ENCODE measurements around the gene KCNK5.

DNA sequence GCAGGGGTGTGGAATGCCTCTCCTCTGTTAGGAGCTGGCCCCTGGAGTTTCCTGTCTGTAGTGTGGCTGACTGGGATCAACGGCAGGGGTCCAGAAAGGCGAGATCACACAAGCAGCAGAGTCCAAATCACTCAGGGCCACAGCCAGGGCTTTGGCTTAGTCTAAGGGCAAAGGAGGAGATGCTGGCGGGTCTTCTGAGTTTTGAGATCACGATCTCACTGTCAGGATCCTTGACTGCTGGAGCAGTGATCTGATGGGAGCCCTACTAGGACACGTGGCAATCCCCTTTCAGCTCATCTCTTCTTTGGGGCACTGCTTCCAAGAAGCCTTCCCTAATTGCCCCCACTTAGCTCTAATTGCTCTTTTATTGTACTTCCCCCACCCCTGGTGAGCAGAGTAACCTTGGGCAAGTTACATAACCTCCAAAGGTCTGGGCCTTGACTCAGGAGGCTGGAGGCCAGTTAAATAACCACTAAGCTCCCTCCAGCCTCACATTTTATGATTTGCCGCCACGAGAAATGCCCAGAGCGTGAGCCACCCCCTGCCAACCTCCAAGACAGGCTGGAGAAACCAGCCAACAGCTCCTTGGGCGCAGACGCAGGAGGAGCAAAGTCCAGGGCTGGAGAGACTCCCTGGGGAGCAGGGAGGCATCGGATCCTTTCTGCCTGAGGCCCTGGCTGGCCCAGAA, 12.0 kb downstream of the KCNK5 start:
- TF ChIP-seq POLR2AphosphoS5 (IDR thresholded peaks at IDR 0.05; ENCODE audit: low read depth, low read length) = no peak
- TF ChIP-seq, protein P1, sequence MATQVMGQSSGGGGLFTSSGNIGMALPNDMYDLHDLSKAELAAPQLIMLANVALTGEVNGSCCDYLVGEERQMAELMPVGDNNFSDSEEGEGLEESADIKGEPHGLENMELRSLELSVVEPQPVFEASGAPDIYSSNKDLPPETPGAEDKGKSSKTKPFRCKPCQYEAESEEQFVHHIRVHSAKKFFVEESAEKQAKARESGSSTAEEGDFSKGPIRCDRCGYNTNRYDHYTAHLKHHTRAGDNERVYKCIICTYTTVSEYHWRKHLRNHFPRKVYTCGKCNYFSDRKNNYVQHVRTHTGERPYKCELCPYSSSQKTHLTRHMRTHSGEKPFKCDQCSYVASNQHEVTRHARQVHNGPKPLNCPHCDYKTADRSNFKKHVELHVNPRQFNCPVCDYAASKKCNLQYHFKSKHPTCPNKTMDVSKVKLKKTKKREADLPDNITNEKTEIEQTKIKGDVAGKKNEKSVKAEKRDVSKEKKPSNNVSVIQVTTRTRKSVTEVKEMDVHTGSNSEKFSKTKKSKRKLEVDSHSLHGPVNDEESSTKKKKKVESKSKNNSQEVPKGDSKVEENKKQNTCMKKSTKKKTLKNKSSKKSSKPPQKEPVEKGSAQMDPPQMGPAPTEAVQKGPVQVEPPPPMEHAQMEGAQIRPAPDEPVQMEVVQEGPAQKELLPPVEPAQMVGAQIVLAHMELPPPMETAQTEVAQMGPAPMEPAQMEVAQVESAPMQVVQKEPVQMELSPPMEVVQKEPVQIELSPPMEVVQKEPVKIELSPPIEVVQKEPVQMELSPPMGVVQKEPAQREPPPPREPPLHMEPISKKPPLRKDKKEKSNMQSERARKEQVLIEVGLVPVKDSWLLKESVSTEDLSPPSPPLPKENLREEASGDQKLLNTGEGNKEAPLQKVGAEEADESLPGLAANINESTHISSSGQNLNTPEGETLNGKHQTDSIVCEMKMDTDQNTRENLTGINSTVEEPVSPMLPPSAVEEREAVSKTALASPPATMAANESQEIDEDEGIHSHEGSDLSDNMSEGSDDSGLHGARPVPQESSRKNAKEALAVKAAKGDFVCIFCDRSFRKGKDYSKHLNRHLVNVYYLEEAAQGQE (IDR thresholded peaks at IDR 0.05; ENCODE audit: insufficient read depth in 1 of 2, low read depth in 2 of 2, low read length in 2 of 2) = no peak

Data from PFSK-1 (cell line).